H7 (cell line): ENCODE data around the gene VSTM2L. TPM values are rescaled to one million over a fixed set of nuclear protein-coding genes. Genes with fewer than 3 reads are reported as not detected.
"Not testable (repeated sequence)": the region's sequence is repeated elsewhere in the genome, so short reads cannot be mapped to it uniquely, and the experiment has no call there.

Experiments
- DNase-seq: peaks from one replicate; pipeline ENCODE4 v3.0.0; 2012
- H3K27me3 ChIP-seq: 2 replicates; pipeline ENCODE4 v1.6.0; 2011; ENCODE audit warnings: mild to moderate bottlenecking, low read length; ENCODE audit not compliant: control insufficient read depth, insufficient read depth
- H3K36me3 ChIP-seq: replicated peaks from 2 replicates; pipeline ENCODE4 v1.5.1; 2011; ENCODE audit warnings: low read length; ENCODE audit not compliant: control insufficient read depth, insufficient read depth
- H3K4me3 ChIP-seq: 2 replicates; pipeline ENCODE4 v1.5.1; 2011; ENCODE audit warnings: low read depth, mild to moderate bottlenecking, control low read depth, low read length, moderate library complexity; ENCODE audit not compliant: insufficient read depth
- total RNA-seq: library from RNA; depleted of rRNA; stranded (reverse); fragments of >200 nt; shearing (Covaris generic); gene quantifications from 2 replicates; pipeline ENCODE4 v1.2.3, GENCODE V29; 2014

Gene VSTM2L
- total RNA-seq, 1 experiment from 2014 or later, result 5.8 TPM

GRCh38 chr20:37963483-37963882 is 60.6 kb downstream of the VSTM2L start:
- not testable (repeated sequence) for H3K36me3 ChIP-seq, H3K4me3 ChIP-seq, DNase-seq, H3K27me3 ChIP-seq

GRCh38 chr20:37968841-37969401 is 66.0 kb downstream of the VSTM2L start:
- Histone ChIP-seq H3K36me3 (no peaks in the 10 kb centered on the region), H3K27me3 (peaks cover 2% of the 10 kb centered on the region; the same call in 1 of the 2 replicates), H3K4me3 (no peak overlapping the region)
- no peak for DNase-seq

- no peak overlapping the region; the same call in 1 of the 2 replicates for H3K4me3 ChIP-seq
- DNase-seq, result no peak
- no peaks in the 10 kb centered on the region for H3K36me3 ChIP-seq
- peaks cover 2% of the 10 kb centered on the region; the same call in 1 of the 2 replicates for H3K27me3 ChIP-seq
Measured at GRCh38 chr20:37969949-37970855, 67.3 kb downstream of the VSTM2L start.

- DNase-seq, result no peak
- no peaks in the 10 kb centered on the region for H3K36me3 ChIP-seq
Measured at GRCh38 chr20:37970856-37971245, 67.9 kb downstream of the VSTM2L start.

GRCh38 chr20:37971561-37972127 is 68.7 kb downstream of the VSTM2L start:
- no peak for DNase-seq
- H3K27me3 ChIP-seq, result peaks cover 2% of the 10 kb centered on the region; the same call in 1 of the 2 replicates
- H3K36me3 ChIP-seq, result no peaks in the 10 kb centered on the region
- H3K4me3 ChIP-seq, result no peak overlapping the region

More at GRCh38 chr20:37970856-37971245, 67.9 kb downstream of the VSTM2L start:
- Histone ChIP-seq H3K4me3 (no peak overlapping the region), H3K27me3 (peaks cover 2% of the 10 kb centered on the region; the same call in 1 of the 2 replicates)

- DNase-seq, result no peak
- H3K36me3 ChIP-seq, result no peaks in the 10 kb centered on the region
- H3K4me3 ChIP-seq, result no peak overlapping the region
- peaks cover 2% of the 10 kb centered on the region; the same call in 1 of the 2 replicates for H3K27me3 ChIP-seq
Measured at GRCh38 chr20:37972256-37973058, 69.5 kb downstream of the VSTM2L start.

GRCh38 chr20:37973059-37973910 is 70.4 kb downstream of the VSTM2L start:
- DNase-seq, result no peak
- Histone ChIP-seq H3K36me3 (no peaks in the 10 kb centered on the region), H3K4me3 (no peak overlapping the region)

GRCh38 chr20:37976887-37977286 is 74.0 kb downstream of the VSTM2L start:
- Histone ChIP-seq H3K36me3 (no peaks in the 10 kb centered on the region; the same call in 1 of the 2 replicates), H3K27me3 (no peaks in the 10 kb centered on the region; the same call in 1 of the 2 replicates), H3K4me3 (peak overlapping the region; percentile 12; the same call in 1 of the 2 replicates)
- DNase-seq, result peak; percentile 60

More at GRCh38 chr20:37973059-37973910, 70.4 kb downstream of the VSTM2L start:
- peaks cover 2% of the 10 kb centered on the region; the same call in 1 of the 2 replicates for H3K27me3 ChIP-seq

GRCh38 chr20:37977338-37977737 is 74.4 kb downstream of the VSTM2L start:
- Histone ChIP-seq H3K36me3 (no peaks in the 10 kb centered on the region; the same call in 1 of the 2 replicates), H3K4me3 (no peak overlapping the region), H3K27me3 (no peaks in the 10 kb centered on the region; the same call in 1 of the 2 replicates)
- peak; percentile 61 for DNase-seq

- Histone ChIP-seq H3K4me3 (no peak overlapping the region), H3K27me3 (no peaks in the 10 kb centered on the region; the same call in 1 of the 2 replicates), H3K36me3 (no peaks in the 10 kb centered on the region; the same call in 1 of the 2 replicates)
- no peak for DNase-seq
Measured at GRCh38 chr20:37977786-37978185, 74.9 kb downstream of the VSTM2L start.

GRCh38 chr20:37979021-37979985 is 76.4 kb downstream of the VSTM2L start:
- no peaks in the 10 kb centered on the region; the same call in 1 of the 2 replicates for H3K36me3 ChIP-seq
- no peaks in the 10 kb centered on the region; the same call in 1 of the 2 replicates for H3K27me3 ChIP-seq
- no peak for DNase-seq
- H3K4me3 ChIP-seq, result no peak overlapping the region

GRCh38 chr20:37980383-37980782 is 77.5 kb downstream of the VSTM2L start:
- H3K36me3 ChIP-seq, result no peaks in the 10 kb centered on the region; the same call in 1 of the 2 replicates
- no peaks in the 10 kb centered on the region; the same call in 1 of the 2 replicates for H3K27me3 ChIP-seq
- no peak for DNase-seq
- no peak overlapping the region for H3K4me3 ChIP-seq
